Right lobe of liver (tissue), 6 donors: ENCODE data around the gene AFF2. TPM values are rescaled to one million over a fixed set of nuclear protein-coding genes. Genes with fewer than 3 reads are reported as not detected.

Experiments used
- ATAC-seq, 4 donors: fragments of 200-7000 bp; cut with Tn5 transposase; one replicate each; pipeline ENCODE4 v1.9.1; 2020; ENCODE audit warnings: mild to moderate bottlenecking in 4 of 4, moderate library complexity in 4 of 4
- DNase-seq, 3 donors: peaks; one replicate each; pipeline ENCODE4 v3.0.0-alpha.2; 2020
- H3K27ac ChIP-seq, 3 donors: fragments of 200-600 bp; one replicate each; pipeline ENCODE4 v1.8.0; 2022
- H3K27me3 ChIP-seq, 2 donors: fragments of 200-600 bp; one replicate each; pipeline ENCODE4 v1.8.0; 2022
- H3K36me3 ChIP-seq, 4 donors: fragments of 200-600 bp; sonication (generic) in 1 of 4; one replicate each; pipeline versions ENCODE4 v1.5.1 to v1.8.0; 2017 to 2022; ENCODE audit warnings: control low read depth in 1 of 4
- H3K4me1 ChIP-seq, 4 donors: fragments of 200-600 bp; sonication (generic) in 1 of 4; one replicate each; pipeline versions ENCODE4 v1.5.1 to v1.8.0; 2017 to 2022; ENCODE audit warnings: control low read depth in 1 of 4
- H3K4me3 ChIP-seq, 3 donors: fragments of 200-600 bp; one replicate each; pipeline ENCODE4 v1.8.0; 2022
- H3K9me3 ChIP-seq, 4 donors: fragments of 200-600 bp; sonication (generic) in 1 of 4; one replicate each; pipeline versions ENCODE4 v1.5.1 to v1.8.0; 2017 to 2022; ENCODE audit warnings: control low read depth in 1 of 4
- POLR2A ChIP-seq: fragments of 450-650 bp; IDR thresholded peaks from one replicate; pipeline ENCODE4 v1.6.1; 2017; ENCODE audit warnings: antibody characterized with exemption, mild to moderate bottlenecking
- WGBS: methylation state at CpG from one replicate; pipeline ENCODE4 v1.1.6; 2018; ENCODE audit warnings: low coverage, low lambda C conversion rate; ENCODE audit not compliant: insufficient coverage; ENCODE audit errors: missing lambda C conversion rate; 5-methylcytosine and 5-hydroxymethylcytosine counted together
- intact Hi-C, 2 donors: fragments of 100-400 bp; cut with DNase I; formaldehyde crosslinking; loops; one replicate each; pipeline versions ENCODE4 v1.11.2 to v1.14.1; 2022
- total RNA-seq, 6 experiments: library from RNA; depleted of rRNA in 2 of 6; stranded (reverse); fragments of >200 nt in 2 of 6; fragmentation: NEBNext Ultra II Directional in 3 of 6; extraction: Animal tissue kit (Norgen Biotek cat#: 25700) in 3 of 6; gene quantifications; one replicate each; pipeline versions ENCODE4 v1.1.0 to v1.2.4, GENCODE V29; 2016 to 2023
- TF ChIP-seq, protein P1 (sequence below), 4 donors: fragments of 200-600 bp in 3 of 4; fragments of 450-650 bp in 1 of 4; IDR thresholded peaks; one replicate each; pipeline versions ENCODE4 v1.5.1 to v1.8.0; 2016 to 2022; ENCODE audit warnings: antibody characterized with exemption in 4 of 4, mild to moderate bottlenecking in 2 of 4
- donor health status: DM: no; HTN: yes; CAD: no.
- donor health status: DM: no; HTN: no; CAD: no.
- donor health status: DM: no; HTN: no; CAD: no.
- donor health status: DM: no; HTN: yes; CAD: no.
- donor health status: DM: no; HTN: yes; CAD: no.

AFF2 gene
- total RNA-seq, 6 experiments from 2014 or later, result 0.06 to 1.9 (median 0.15) TPM

- intact Hi-C loops, result no loop called here
- TF ChIP-seq, protein P1, sequence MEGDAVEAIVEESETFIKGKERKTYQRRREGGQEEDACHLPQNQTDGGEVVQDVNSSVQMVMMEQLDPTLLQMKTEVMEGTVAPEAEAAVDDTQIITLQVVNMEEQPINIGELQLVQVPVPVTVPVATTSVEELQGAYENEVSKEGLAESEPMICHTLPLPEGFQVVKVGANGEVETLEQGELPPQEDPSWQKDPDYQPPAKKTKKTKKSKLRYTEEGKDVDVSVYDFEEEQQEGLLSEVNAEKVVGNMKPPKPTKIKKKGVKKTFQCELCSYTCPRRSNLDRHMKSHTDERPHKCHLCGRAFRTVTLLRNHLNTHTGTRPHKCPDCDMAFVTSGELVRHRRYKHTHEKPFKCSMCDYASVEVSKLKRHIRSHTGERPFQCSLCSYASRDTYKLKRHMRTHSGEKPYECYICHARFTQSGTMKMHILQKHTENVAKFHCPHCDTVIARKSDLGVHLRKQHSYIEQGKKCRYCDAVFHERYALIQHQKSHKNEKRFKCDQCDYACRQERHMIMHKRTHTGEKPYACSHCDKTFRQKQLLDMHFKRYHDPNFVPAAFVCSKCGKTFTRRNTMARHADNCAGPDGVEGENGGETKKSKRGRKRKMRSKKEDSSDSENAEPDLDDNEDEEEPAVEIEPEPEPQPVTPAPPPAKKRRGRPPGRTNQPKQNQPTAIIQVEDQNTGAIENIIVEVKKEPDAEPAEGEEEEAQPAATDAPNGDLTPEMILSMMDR (IDR thresholded peaks at IDR 0.05), result no peak
- TF ChIP-seq POLR2A, result no peak
- no peaks in the 10 kb centered on the region for H3K27me3 ChIP-seq
- no peak overlapping the region for H3K4me3 ChIP-seq
- H3K9me3 ChIP-seq, result no peaks in the 10 kb centered on the region
- DNase-seq, result no peak
- no peaks in the 10 kb centered on the region for H3K4me1 ChIP-seq
- no peak for ATAC-seq
- WGBS, result 31% methylated on average over 3 of the region's 3 CpGs
- H3K27ac ChIP-seq, result no peak overlapping the region
- no peaks in the 10 kb centered on the region for H3K36me3 ChIP-seq
Observed at GRCh38 chrX:148947399-148947975, 447.1 kb downstream of the AFF2 start.

DNA sequence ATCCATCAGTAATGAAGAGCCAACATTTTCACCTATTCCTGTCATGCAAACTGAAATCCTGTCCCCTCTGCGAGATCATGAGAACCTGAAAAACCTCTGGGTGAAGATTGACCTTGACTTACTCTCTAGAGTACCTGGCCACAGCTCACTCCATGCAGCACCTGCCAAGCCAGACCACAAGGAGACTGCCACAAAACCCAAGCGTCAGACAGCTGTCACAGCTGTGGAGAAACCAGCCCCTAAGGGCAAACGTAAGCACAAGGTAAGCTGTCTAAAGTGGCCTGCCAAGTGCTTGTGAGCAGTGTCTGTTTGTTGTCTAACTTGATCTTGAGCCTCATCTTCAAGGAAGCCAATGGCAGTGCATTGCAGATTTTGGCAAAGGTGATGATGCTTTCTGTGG is 455.9 kb downstream of the AFF2 start:
- Histone ChIP-seq H3K4me1 (no peaks in the 10 kb centered on the region), H3K4me3 (no peak overlapping the region), H3K36me3 (no peaks in the 10 kb centered on the region), H3K9me3 (no peaks in the 10 kb centered on the region), H3K27me3 (no peaks in the 10 kb centered on the region), H3K27ac (no peak overlapping the region)
- TF ChIP-seq, protein P1 (IDR thresholded peaks at IDR 0.05), result no peak
- TF ChIP-seq POLR2A, result no peak
- ATAC-seq (no peak), DNase-seq (no peak)
- WGBS, result 33% methylated on average over 3 of the region's 3 CpGs
- intact Hi-C loops, result no loop called here

DNA sequence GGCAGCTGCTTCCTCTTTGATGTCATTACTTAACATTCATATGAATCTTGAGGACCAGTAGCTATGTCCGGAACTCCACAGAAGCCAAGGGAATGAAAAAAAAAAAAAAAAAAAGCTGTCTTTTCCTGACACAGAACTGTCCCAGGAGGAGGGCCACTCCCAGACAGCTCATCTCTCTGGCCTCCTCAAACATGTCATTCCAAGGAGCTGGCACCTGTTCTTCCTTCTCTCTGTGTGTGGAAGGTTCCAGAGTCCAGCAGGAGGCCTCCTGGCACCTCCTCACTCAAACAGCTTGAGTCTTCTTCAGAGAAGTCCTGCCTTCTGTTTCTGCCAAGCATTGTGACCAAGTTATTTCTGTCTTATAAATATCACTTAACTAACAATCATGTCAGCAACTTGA is 458.5 kb downstream of the AFF2 start:
- TF ChIP-seq, protein P1 (IDR thresholded peaks at IDR 0.05), result no peak
- no peak for TF ChIP-seq POLR2A
- no peaks in the 10 kb centered on the region for H3K9me3 ChIP-seq
- WGBS, result 20% methylated on average over 1 of the region's 1 CpG
- H3K4me1 ChIP-seq, result no peaks in the 10 kb centered on the region
- no peak overlapping the region for H3K4me3 ChIP-seq
- H3K27me3 ChIP-seq, result no peaks in the 10 kb centered on the region
- H3K27ac ChIP-seq, result no peak overlapping the region
- ATAC-seq, result no peak
- intact Hi-C loops, result no loop called here
- no peak for DNase-seq
- H3K36me3 ChIP-seq, result no peaks in the 10 kb centered on the region

DNA sequence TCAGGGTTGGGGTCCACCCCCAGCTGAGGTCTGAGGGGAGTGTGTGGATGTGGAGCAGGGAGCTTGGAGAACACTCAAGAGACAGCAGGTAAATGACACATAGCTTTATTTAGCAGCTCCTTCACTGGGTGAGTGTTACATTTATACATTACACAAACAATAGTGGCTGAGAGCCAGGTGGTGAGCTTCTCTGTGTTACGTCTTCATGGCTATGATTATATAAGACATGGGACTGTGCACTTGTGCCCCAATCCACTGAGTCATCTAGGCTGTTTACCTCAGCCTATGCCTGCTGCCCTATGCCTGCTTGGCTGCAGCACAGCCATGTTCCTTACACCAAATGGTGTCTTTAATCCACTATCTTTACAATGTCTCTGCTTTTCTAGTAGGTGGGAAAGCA is 459.6 kb downstream of the AFF2 start:
- no peaks in the 10 kb centered on the region for H3K4me1 ChIP-seq
- H3K4me3 ChIP-seq, result no peak overlapping the region
- no peak for ATAC-seq
- no peak overlapping the region for H3K27ac ChIP-seq
- TF ChIP-seq, protein P1 (IDR thresholded peaks at IDR 0.05), result no peak
- TF ChIP-seq POLR2A, result no peak
- H3K27me3 ChIP-seq, result no peaks in the 10 kb centered on the region
- H3K36me3 ChIP-seq, result no peaks in the 10 kb centered on the region
- intact Hi-C loops, result no loop called here
- H3K9me3 ChIP-seq, result no peaks in the 10 kb centered on the region
- 40% methylated on average over 1 of the region's 1 CpG for WGBS
- no peak for DNase-seq

DNA sequence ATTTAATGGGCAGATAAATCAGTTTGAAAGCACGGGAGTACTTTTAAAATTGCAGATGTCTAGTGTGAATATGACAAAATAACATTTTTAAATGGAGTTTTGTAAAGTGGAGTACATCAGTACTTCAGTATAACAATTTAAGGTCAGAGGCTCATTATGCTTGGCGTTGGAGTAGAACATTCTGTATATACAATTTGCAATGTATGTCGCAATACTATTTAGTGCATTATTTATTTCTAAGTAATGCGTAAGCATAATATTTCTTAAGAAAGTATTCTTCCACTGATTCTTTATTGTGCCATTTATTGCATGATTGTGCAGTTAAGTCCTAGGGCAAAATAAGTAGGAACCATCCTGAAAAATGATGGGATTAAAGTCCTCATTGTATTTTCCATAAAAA is 461.6 kb downstream of the AFF2 start:
- no peak for TF ChIP-seq POLR2A
- TF ChIP-seq, protein P1 (IDR thresholded peaks at IDR 0.05), result no peak
- H3K4me3 ChIP-seq, result no peak overlapping the region
- no peaks in the 10 kb centered on the region for H3K4me1 ChIP-seq
- H3K27ac ChIP-seq, result no peak overlapping the region
- H3K36me3 ChIP-seq, result no peaks in the 10 kb centered on the region
- ATAC-seq (no peak), DNase-seq (no peak)
- 58% methylated on average over 4 of the region's 4 CpGs for WGBS
- intact Hi-C loops, result no loop called here
- no peaks in the 10 kb centered on the region for H3K27me3 ChIP-seq
- H3K9me3 ChIP-seq, result no peaks in the 10 kb centered on the region
